Stimulated activated naive CD4-positive, alpha-beta T cell treated with Interleukin-2 at 50 U/mL for 16 hours (primary cell): ENCODE measurements around the gene DSCAML1.
"Not testable (repeated sequence)": the region's sequence is repeated elsewhere in the genome, so short reads cannot be mapped to it uniquely, and the experiment has no call there.

Source experiments
- DNase-seq: peaks from one replicate; lab custom pipeline; 2025; lab: John Stamatoyannopoulos, UW

DSCAML1 gene

GRCh38 chr11:117407016-117407415, 390.0 kb downstream of the DSCAML1 start:
- DNase-seq: no peak

DNA sequence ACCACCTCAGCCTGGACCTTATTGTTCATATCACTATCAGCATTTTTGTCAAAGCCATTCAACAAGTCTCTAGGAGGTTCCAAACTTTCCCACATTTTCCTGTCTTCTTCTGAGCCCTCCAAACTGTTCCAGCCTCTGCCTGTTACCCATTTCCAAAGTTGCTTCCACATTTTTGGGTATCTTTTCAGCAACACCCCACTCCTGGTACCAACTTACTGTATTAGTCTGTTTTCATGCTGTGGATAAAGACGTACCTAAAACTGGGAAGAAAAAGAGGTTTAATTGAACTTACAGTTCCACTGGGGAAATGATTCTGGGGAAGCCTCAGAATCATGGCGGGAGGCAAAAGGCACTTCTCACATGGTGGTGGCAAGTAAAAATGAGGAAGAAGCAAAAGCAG, 391.1 kb downstream of the DSCAML1 start:
- not testable (repeated sequence) for DNase-seq

DNA sequence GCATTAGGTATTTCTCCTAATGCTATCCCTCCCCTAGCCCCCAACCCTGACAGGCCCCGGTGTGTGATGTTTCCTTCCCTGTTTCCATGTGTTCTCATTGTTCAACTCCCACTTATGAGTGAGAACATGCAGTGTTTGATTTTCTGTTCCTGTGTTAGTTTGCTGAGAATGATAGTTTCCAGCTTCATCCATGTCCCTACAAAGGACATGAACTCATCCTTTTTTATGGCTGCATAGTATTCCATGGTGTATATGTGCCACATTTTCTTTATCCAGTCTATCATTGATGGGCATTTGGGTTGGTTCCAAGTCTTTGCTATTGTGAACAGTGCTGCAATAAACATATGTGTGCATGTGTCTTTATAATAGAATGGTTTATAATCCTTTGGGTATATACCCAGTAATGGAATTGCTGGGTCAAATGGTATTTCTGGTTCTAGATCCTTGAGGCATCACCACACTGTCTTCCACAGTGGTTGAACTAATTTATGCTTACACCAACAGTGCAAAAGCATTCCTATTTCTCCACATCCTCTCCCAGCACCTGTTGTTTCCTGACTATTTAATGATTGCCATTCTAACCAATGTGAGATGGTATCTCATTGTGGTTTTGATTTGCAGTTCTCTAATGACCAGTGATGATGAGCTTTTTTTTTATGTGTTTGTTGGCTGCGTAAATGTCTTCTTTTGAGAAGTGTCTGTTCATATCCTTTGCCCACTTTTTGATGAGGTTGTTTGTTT, 397.7 kb downstream of the DSCAML1 start:
- not testable (repeated sequence) for DNase-seq

DNA sequence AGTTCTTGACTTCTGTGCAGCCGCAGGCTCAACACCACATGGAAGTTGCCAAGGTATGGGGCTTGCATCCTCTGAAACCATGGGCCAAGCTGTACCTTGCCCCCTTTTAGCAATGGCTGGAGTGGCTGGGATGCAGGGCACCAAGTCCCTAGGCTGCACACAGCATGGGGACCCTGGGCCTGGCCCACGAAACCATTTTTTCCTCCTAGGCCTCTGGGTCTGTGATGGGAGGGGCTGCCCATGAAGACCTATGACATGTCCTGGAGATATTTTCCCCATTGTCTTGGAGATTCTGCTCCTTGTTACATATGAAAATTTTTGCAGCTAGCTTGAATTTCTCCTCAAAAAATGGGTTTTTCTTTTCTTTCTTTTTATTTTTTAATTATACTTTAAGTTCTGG, 398.4 kb downstream of the DSCAML1 start:
- DNase-seq: not testable (repeated sequence)

DNA sequence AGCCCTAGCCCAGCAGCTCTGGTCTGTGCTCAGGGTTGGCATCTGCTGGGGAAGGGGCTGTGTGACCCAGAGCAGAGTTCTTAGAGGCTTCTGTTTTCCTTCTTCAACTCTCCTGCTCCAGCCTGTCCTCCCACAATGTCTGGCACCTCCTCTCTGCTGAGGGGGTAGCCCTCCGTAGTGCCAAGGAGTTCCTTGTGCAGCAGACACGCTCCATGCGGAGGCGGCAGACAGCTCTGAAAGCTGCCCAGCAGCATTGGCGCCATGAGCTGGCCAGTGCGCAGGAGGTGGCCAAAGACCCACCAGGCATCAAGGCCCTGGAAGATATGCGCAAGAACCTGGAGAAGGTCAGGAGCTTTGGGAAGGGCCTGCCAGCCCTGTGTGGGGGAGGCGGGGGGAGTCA, 400.0 kb downstream of the DSCAML1 start:
- DNase-seq: no peak

DNA sequence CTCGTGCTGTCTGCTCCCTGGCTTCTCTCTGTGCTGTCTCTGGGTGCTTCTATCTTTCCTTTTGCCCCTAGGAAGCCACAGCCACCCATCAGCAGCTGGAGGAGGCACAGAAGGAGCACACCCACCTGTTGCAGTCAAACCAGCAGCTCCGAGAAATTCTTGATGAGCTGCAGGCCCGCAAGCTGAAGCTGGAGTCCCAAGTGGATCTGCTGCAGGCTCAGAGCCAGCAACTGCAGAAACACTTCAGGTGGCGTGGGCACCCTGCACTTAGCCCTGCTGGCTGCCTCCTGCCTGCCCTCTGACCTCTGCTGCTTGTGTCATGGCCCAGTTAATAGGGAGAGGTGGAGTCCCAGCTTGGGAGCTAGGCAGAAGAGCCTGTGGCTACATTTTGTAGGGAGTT, 401.5 kb downstream of the DSCAML1 start:
- no peak for DNase-seq

DNA sequence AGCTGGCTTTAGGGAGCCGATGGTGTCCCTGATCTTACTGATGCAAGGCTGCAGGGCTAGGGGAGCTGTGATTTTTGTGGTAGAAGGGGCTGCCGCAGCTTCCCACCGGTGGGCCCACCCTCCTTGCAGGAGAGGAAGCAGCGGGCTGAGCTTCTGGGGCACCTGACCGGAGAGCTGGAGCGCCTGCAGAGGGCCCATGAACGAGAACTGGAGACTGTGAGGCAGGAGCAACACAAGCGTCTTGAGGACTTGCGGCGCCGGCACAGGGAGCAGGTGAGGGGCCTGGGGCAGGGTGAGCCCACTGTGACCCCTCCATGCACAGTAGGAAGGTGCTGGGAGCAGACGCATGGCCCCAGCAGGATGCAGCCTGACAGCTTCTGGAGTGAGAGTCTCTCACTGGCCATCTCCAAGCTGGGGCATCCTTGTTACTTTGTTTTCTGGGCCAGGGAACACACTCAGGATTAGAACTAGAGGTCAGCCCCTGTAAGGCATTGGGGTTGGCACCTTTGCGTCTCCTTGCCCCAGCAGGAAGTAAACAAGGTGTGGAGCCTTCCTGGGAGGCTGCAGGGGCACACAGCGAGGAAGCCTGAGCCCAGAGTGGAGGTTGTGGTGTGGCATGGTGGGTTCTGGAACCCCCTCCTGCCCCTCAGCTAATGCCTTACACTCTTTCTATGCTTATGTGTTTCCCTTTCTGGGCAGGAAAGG, 402.6 kb downstream of the DSCAML1 start:
- DNase-seq: no peak

- no peak for DNase-seq
Measured at GRCh38 chr11:117392979-117393378, 404.0 kb downstream of the DSCAML1 start.

DNA sequence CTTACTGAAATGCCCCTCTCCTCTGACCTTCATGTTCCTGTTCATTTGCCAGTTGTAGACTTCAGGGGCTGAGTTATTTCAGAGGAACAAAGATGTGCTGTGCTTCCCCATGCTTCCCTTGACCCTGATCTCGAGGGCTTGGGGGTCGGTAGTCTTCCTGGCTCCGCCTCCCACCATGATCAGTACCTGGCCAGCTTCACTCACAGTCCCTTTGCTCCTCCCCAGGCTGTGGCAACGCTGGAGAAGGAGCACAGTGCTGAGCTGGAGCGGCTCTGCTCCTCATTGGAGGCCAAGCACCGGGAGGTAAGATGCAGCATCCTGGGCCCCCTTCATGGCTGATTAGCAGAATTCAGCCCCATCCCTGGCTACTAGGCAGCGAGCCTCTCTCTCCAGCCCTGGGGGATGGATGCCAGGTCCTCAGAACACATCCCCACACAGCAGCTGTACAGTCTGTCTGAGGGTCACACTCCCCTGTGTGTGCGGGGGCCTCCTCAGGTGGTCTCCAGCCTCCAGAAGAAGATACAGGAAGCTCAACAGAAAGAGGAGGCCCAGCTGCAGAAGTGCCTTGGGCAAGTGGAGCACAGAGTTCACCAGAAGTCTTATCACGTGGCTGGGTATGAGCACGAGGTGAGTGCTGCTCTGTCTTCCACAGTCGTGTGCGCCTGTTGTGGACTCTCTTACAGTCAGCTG, 404.9 kb downstream of the DSCAML1 start:
- no peak for DNase-seq

GRCh38 chr11:117391181-117391580, 405.8 kb downstream of the DSCAML1 start:
- DNase-seq: no peak

DNA sequence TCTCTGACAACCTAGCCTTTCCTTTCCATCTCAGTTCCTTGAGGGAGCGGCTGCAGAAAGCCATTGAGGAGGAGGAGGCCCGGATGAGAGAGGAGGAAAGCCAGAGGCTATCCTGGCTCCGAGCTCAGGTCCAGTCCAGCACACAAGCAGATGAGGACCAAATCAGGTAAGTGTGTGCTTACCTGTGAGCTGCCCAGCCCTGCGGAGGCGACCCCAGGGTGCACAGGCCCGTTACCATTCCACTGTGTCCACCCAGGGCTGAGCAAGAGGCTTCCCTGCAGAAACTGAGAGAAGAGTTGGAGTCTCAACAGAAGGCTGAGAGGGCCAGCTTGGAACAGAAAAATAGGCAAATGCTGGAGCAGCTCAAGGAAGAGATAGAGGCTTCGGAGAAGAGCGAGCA, 406.3 kb downstream of the DSCAML1 start:
- no peak for DNase-seq

- DNase-seq: no peak
Measured at GRCh38 chr11:117387992-117388755, 408.8 kb downstream of the DSCAML1 start.

- DNase-seq: no peak
Measured at GRCh38 chr11:117385906-117386305, 411.1 kb downstream of the DSCAML1 start.

GRCh38 chr11:117385471-117385870, 411.5 kb downstream of the DSCAML1 start:
- DNase-seq: no peak

- DNase-seq: no peak
Measured at GRCh38 chr11:117384045-117384444, 413.0 kb downstream of the DSCAML1 start.

- DNase-seq: no peak
Measured at GRCh38 chr11:117382746-117383145, 414.3 kb downstream of the DSCAML1 start.

DNA sequence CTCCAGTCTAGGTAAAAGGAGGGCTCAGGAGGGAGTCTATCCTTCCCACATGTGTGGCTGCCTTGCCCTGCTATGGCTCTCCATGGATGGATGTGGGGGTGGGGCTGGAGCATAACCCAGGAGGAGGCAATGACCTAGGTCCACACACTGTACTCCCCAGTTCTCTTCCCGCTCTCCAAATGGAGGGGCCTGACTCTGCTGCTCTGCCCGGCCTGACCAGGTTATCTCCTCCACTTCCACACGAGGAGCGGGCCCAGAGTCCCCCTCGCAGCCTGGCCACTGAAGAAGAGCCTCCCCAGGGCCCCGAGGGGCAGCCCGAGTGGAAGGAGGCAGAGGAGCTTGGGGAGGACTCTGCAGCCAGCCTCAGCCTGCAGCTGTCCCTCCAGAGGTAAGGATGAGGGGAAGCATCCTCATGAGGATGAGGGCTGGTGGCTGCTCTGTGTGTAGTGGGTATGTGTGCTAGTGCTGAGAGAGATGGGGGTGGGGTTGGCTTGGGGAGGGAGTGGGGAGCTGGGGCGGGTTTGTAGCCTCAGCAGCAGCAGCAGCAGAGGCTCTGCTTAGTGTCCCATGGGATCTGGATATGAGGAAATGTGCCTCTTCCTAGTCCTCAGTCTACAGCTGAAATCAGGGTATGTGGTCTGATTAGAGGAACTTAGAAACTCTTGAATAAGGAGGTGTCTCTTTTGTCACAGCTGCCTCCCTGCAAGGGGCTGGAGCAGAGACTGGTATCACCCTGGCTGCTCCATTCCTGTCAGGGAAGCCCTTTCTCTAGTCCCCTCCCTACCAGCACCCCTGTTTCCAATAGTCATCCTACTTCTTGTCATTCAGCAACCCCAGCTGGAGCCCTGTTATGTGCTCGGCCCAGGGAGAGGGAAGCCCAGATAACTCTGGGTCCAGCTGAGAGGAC, 415.3 kb downstream of the DSCAML1 start:
- DNase-seq: no peak

DNA sequence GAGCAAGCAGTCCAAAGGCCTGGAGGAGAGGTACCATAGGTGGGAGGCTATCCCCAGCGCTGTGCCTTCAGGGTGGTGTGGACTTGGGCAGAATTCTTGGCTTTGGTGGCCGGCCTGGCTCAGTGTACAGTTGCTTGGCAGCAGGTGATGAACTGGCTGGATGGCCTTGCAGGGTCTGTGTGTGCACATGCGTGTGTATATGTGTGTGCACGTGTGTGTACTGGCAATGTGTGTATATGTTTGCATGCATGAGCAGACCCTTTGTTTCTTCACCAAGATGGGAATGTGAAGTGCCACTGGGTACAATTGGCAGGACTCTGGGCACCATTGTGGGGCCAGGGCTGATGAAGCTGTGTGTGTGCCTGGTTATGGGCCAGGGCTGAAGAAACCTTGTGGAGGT, 416.3 kb downstream of the DSCAML1 start:
- no peak for DNase-seq

DNA sequence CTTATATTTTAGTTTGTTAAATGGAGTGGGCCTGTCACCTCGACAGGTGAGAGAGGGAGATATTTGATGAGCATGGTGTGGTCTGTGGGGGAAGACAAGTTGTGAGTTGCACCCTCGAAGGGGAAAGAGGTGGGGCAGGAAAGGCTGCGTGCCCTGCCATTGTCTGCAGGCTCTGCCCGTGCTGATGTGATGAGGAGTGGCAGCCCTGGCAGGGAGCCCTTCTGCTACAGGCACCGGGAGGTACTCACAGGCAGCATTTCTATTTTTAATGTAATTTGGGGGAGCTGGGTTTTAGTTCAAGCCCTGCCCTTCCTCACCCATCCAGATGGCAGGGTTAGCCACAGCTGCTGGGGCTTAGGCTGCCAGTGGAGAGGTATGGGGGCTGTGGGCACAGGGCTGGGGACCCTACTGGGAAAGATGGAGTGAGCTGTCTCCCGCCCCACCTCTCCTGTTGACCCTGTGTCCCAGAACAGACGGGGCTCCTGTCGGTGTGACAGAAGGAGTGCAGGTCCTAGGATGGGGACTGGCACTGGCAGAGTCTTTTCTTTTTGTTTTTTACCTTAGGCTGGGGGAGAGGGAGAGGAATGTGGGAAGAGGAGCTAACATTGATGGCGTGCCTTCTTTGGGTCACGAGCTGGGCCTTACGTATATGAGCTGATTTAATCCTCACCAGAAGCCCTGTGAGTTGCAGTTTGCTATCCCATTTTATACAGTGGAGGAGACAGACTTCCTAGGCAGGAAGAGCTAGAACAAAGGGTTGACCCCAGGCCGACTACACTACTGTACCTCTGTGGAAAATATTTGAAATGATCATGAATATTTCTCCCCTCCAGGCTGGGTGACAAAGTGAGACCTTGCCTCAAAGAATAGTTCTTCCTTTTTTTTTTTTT, 417.8 kb downstream of the DSCAML1 start:
- DNase-seq: no peak
